Diencephalon (tissue), 1 donor: ENCODE data around the gene CD14. TPM values are rescaled to one million over a fixed set of nuclear protein-coding genes. Genes with fewer than 3 reads are reported as not detected.

Experiments used
- total RNA-seq: library from RNA; depleted of rRNA; stranded (reverse); fragments of >200 nt; gene quantifications from one replicate; pipeline ENCODE4 v1.2.3, GENCODE V29; 2014

The CD14 gene
- total RNA-seq = 12.9 TPM

GRCh38 chr5:140633021-140633471 is at the start of gene CD14:
CD14 (minus strand) TSS chr5:140633175; CDS start chr5:140633071, 104 bp downstream.

GRCh38 chr5:140673187-140673976 is 40.4 kb upstream of the CD14 start, which contains the start of gene DND1:
DND1 (minus strand) TSS chr5:140673576; CDS start chr5:140673542, 34 bp downstream.

GRCh38 chr5:140664359-140665119 is 31.6 kb upstream of the CD14 start, which contains the start of gene WDR55:
WDR55 (plus strand) TSS chr5:140664904; CDS start chr5:140664913, 9 bp downstream.

GRCh38 chr5:140639148-140639981 is 6.4 kb upstream of the CD14 start, which contains the start of gene TMCO6:
TMCO6 (plus strand) TSS chr5:140639451; CDS start chr5:140639528, 77 bp downstream.

Other genes with a start within 250 kb of the CD14 start
- 88.6 TPM for gene ANKHD1, start 231.3 kb downstream of the CD14 start, total RNA-seq
- not detected for gene EIF4EBP3, start 85.5 kb downstream of the CD14 start, total RNA-seq
- 23.8 TPM for gene SRA1, start 75.7 kb downstream of the CD14 start, total RNA-seq
- gene APBB3, start 68.6 kb downstream of the CD14 start, total RNA-seq = 29.8 TPM
- 9.7 TPM for gene SLC35A4, start 68.3 kb downstream of the CD14 start, total RNA-seq
- 4.6 TPM for gene TMCO6, start 6.3 kb upstream of the CD14 start, total RNA-seq
- gene NDUFA2, start 14.5 kb upstream of the CD14 start, total RNA-seq = 37.1 TPM
- 78.4 TPM for gene IK, start 14.7 kb upstream of the CD14 start, total RNA-seq
- 13.4 TPM for gene WDR55, start 31.7 kb upstream of the CD14 start, total RNA-seq
- 0.69 TPM for gene DND1, start 40.4 kb upstream of the CD14 start, total RNA-seq
- 68.0 TPM for gene HARS1, start 58.2 kb upstream of the CD14 start, total RNA-seq
- gene HARS2, start 58.3 kb upstream of the CD14 start, total RNA-seq = 28.1 TPM
- gene ZMAT2, start 67.3 kb upstream of the CD14 start, total RNA-seq = 42.9 TPM
- gene PCDHA1, start 153.0 kb upstream of the CD14 start, total RNA-seq = 13.8 TPM
- 10.4 TPM for gene PCDHA2, start 161.7 kb upstream of the CD14 start, total RNA-seq
- gene PCDHA3, start 167.9 kb upstream of the CD14 start, total RNA-seq = 20.1 TPM
- gene PCDHA4, start 173.9 kb upstream of the CD14 start, total RNA-seq = 15.0 TPM
- 9.9 TPM for gene PCDHA5, start 188.4 kb upstream of the CD14 start, total RNA-seq
- gene PCDHA6, start 194.8 kb upstream of the CD14 start, total RNA-seq = 26.3 TPM
- gene PCDHA7, start 201.1 kb upstream of the CD14 start, total RNA-seq = 15.2 TPM
- gene PCDHA8, start 208.0 kb upstream of the CD14 start, total RNA-seq = 9.5 TPM
- gene PCDHA9, start 215.2 kb upstream of the CD14 start, total RNA-seq = 11.3 TPM
- 11.5 TPM for gene PCDHA10, start 222.7 kb upstream of the CD14 start, total RNA-seq
- gene PCDHA11, start 235.8 kb upstream of the CD14 start, total RNA-seq = 22.8 TPM
- 7.4 TPM for gene PCDHA12, start 242.1 kb upstream of the CD14 start, total RNA-seq
- gene PCDHA13, start 248.9 kb upstream of the CD14 start, total RNA-seq = 9.9 TPM